Skin of body (tissue), 2 donors: ENCODE results near the gene RNF32. TPM values are rescaled to one million over a fixed set of nuclear protein-coding genes. Genes with fewer than 3 reads are reported as not detected.
A peak's percentile ranks its signal among the peaks of the same experiment; 100 is the strongest.
"Not testable (repeated sequence)": the region's sequence is repeated elsewhere in the genome, so short reads cannot be mapped to it uniquely, and the experiment has no call there.

ENCODE experiments used
- DNase-seq: peaks from one replicate; lab custom pipeline; 2025; lab: John Stamatoyannopoulos, UW
- total RNA-seq: library from RNA; depleted of rRNA; stranded (reverse); fragments of >200 nt; gene quantifications from one replicate; pipeline ENCODE4 v1.2.3, GENCODE V29; 2014

Gene RNF32
- total RNA-seq, 1 donor from 2014 or later: 0.89 TPM

GRCh38 chr7:156614434-156615264 lies 25.9 kb upstream of the RNF32 start:
- DNase-seq: no peak

GRCh38 chr7:156616269-156617202 lies 24.0 kb upstream of the RNF32 start:
- DNase-seq: peak; percentile 6

GRCh38 chr7:156617215-156617614 lies 23.4 kb upstream of the RNF32 start:
- DNase-seq: no peak

GRCh38 chr7:156618078-156618779 lies 22.3 kb upstream of the RNF32 start:
- DNase-seq: no peak

GRCh38 chr7:156618780-156619367 lies 21.7 kb upstream of the RNF32 start:
- no peak for DNase-seq

GRCh38 chr7:156619488-156620290 lies 20.9 kb upstream of the RNF32 start:
- DNase-seq: not testable (repeated sequence)

DNA sequence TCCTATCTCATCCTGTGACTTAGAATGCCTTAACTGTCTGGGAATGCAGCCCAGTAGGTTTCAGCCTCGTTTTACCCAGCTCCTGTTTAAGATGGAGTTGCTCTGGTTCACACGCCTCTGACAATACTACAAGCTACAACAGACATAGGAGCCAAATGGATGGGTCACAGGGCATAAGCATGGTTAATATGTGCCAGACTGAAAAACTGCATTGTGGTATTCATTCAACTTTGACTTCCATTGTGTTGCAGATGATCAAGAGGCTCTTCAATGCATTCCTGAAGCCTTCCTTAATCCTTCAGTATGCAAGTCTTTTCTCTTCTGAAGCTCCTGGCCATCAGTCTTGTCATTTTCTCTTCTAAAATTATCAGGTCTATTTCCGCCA lies 20.3 kb upstream of the RNF32 start:
- DNase-seq: no peak

GRCh38 chr7:156621652-156622051 lies 18.9 kb upstream of the RNF32 start:
- no peak for DNase-seq

- no peak for DNase-seq
Observed at GRCh38 chr7:156625580-156625979, 15.0 kb upstream of the RNF32 start.

- DNase-seq: no peak
Observed at GRCh38 chr7:156626220-156626895, 14.2 kb upstream of the RNF32 start.

GRCh38 chr7:156628562-156628961 lies 12.0 kb upstream of the RNF32 start:
- no peak for DNase-seq

GRCh38 chr7:156629873-156630272 lies 10.7 kb upstream of the RNF32 start:
- no peak for DNase-seq

GRCh38 chr7:156634117-156634516 lies 6.5 kb upstream of the RNF32 start:
- DNase-seq: no peak

DNA sequence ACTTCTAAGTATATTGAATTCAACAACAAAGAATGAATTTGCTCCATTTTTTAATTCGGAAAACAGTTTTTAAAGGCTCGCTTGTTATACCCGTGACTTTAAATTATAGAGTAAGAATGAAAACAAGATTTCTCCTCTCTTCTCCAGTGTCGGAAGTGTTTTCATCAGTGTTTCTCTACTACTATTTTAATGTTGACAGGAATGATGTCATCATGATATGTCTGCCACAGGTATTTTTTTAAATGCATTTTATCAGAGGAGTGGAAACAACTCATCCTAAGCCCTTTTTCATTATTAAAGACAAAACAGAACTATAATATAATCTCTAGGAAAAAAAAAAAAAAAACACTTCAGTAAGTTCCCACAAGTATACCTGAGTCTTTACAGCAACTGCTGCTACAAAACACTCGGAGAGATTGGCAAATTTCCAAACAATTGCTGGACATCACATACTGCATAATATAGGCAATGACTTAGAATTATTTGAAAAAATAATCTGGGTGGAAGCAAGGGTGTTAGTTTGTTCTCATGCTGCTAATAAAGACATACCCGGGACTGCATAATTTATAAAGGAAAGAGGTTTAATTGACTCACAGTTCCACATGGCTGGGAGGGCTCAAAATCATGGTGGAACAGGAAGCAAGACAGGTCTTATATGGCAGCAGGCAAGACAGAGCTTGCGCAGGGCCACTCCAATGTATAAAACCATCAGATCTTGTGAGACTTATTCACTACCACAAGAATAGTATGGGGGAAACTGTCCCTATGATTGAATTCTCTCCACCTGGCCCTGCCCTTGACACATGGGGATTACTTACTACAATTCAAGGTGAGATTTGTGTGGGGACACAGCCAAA lies 4.8 kb upstream of the RNF32 start:
- no peak for DNase-seq

DNA sequence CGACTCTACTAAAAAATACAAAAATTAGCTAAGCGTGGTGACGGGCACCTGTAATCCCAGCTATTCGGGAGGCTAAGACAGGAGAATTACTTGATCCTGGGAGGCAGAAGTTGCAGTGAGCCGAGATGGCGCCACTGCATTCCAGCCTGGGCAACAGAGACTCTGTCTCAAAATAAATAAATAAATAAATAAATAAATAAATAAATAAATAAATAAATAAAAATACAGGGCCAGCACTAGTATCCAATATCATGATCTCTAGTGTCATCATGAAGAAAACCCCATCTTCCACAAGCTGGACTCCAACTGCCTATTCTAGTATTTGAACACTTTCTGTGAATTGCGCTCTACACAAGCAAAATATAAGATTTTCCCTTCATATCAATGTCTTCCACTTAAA lies 3.5 kb upstream of the RNF32 start:
- DNase-seq: not testable (repeated sequence)

DNA sequence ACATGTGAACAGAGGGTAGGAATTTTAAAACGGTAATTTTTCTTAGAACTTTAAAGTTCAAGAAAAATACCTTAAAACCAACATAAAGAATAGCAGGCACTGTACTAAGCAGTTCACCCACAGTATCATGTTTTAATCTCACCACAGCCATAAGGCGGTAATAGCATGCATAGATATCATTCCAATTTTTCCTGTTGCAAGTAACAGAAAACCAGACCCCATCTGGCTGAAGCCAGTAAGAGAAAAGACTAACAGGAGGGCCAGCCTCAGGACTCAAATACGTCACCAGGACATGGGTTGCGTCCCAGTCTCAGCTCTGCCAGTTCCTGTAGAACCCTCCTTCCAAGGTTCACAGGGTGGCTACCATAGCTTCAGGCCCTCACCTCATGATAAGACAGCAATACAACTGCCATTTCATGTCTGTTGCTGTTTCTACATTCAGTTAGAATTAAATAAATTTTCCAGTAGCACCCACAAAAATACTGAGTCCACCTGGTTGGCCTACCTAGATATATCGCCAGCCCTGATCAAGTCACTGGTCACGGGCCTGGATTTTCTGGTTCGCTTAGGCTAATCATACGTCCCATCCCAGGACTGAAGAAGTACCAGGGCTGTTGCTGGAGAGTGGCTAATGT lies 2.0 kb upstream of the RNF32 start:
- no peak for DNase-seq

- DNase-seq: no peak
Observed at GRCh38 chr7:156639426-156640256, 933 bp upstream of the RNF32 start.
